Dedifferentiated amniotic fluid mesenchymal stem cell (primary cell): Measurements from ENCODE around the gene MZT2B.
"Not testable (repeated sequence)": the region's sequence is repeated elsewhere in the genome, so short reads cannot be mapped to it uniquely, and the experiment has no call there.

Experiments used
- DNase-seq: peaks from one replicate; pipeline ENCODE4 v3.0.0-alpha.2; 2016; ENCODE audit errors: extremely low spot score

The MZT2B gene

GRCh38 chr2:130152816-130153595 lies 29.1 kb upstream of the MZT2B start:
- DNase-seq: no peak

GRCh38 chr2:130153721-130154422 lies 28.2 kb upstream of the MZT2B start:
- DNase-seq: not testable (repeated sequence)

- DNase-seq: not testable (repeated sequence)
Measured at GRCh38 chr2:130154423-130154770, 27.7 kb upstream of the MZT2B start.

- no peak for DNase-seq
Measured at GRCh38 chr2:130154773-130155765, 27.0 kb upstream of the MZT2B start.

GRCh38 chr2:130155956-130156623 lies 26.0 kb upstream of the MZT2B start:
- not testable (repeated sequence) for DNase-seq

- DNase-seq: no peak
Measured at GRCh38 chr2:130156624-130157004, 25.4 kb upstream of the MZT2B start.

GRCh38 chr2:130157354-130157753 lies 24.7 kb upstream of the MZT2B start:
- not testable (repeated sequence) for DNase-seq

- DNase-seq: not testable (repeated sequence)
Measured at GRCh38 chr2:130157825-130158514, 24.1 kb upstream of the MZT2B start.

GRCh38 chr2:130158631-130159030 lies 23.4 kb upstream of the MZT2B start:
- no peak for DNase-seq

- DNase-seq: not testable (repeated sequence)
Measured at GRCh38 chr2:130159376-130159775, 22.7 kb upstream of the MZT2B start.

GRCh38 chr2:130160131-130160530 lies 21.9 kb upstream of the MZT2B start:
- no peak for DNase-seq

GRCh38 chr2:130160838-130161705 lies 21.0 kb upstream of the MZT2B start:
- not testable (repeated sequence) for DNase-seq

- DNase-seq: not testable (repeated sequence)
Measured at GRCh38 chr2:130162486-130162885, 19.6 kb upstream of the MZT2B start.

- no peak for DNase-seq
Measured at GRCh38 chr2:130162968-130163367, 19.1 kb upstream of the MZT2B start.

- no peak for DNase-seq
Measured at GRCh38 chr2:130165293-130166016, 16.6 kb upstream of the MZT2B start.

GRCh38 chr2:130166611-130167010 lies 15.5 kb upstream of the MZT2B start:
- DNase-seq: not testable (repeated sequence)

GRCh38 chr2:130169163-130169562 lies 12.9 kb upstream of the MZT2B start:
- not testable (repeated sequence) for DNase-seq

GRCh38 chr2:130169896-130170295 lies 12.2 kb upstream of the MZT2B start:
- no peak for DNase-seq

- not testable (repeated sequence) for DNase-seq
Measured at GRCh38 chr2:130174866-130175265, 7.2 kb upstream of the MZT2B start.
